Hepatocyte (in vitro differentiated cells): Measurements from ENCODE around the gene CBS. TPM values are rescaled to one million over a fixed set of nuclear protein-coding genes. Genes with fewer than 3 reads are reported as not detected.

Experiments used
- DNase-seq: peaks from one replicate; pipeline ENCODE4 v3.0.0-alpha.2; 2016; ENCODE audit warnings: low spot score
- H2AFZ ChIP-seq: fragments of 200-600 bp; sonication (generic); 2 replicates; pipeline ENCODE4 v1.6.0; 2016; ENCODE audit warnings: antibody characterized with exemption, mild to moderate bottlenecking
- H3K27ac ChIP-seq: fragments of 200-600 bp; sonication (generic); 2 replicates; pipeline ENCODE4 v1.5.1; 2016; ENCODE audit warnings: mild to moderate bottlenecking
- H3K27me3 ChIP-seq: fragments of 200-600 bp; sonication (generic); 2 replicates; pipeline ENCODE4 v1.6.1; 2016
- H3K36me3 ChIP-seq: fragments of 200-600 bp; sonication (generic); replicated peaks from 2 replicates; pipeline ENCODE4 v1.5.1; 2016; ENCODE audit warnings: low read depth; ENCODE audit not compliant: insufficient read depth
- H3K4me1 ChIP-seq: fragments of 200-600 bp; sonication (generic); 2 replicates; pipeline ENCODE4 v1.5.1; 2016; ENCODE audit warnings: mild to moderate bottlenecking, moderate library complexity; ENCODE audit not compliant: insufficient read depth
- H3K4me2 ChIP-seq: fragments of 200-600 bp; sonication (generic); 2 replicates; pipeline ENCODE4 v1.6.0; 2016
- H3K4me3 ChIP-seq: fragments of 200-600 bp; sonication (generic); 2 replicates; pipeline ENCODE4 v1.5.1; 2016; ENCODE audit warnings: mild to moderate bottlenecking
- H3K79me2 ChIP-seq: fragments of 200-600 bp; sonication (generic); 2 replicates; pipeline ENCODE4 v1.6.0; 2017; ENCODE audit warnings: mild to moderate bottlenecking
- H3K9me2 ChIP-seq: fragments of 200-600 bp; sonication (generic); replicated peaks from 2 replicates; pipeline ENCODE4 v1.6.0; 2017; ENCODE audit warnings: mild to moderate bottlenecking; ENCODE audit not compliant: insufficient read depth
- H3K9me3 ChIP-seq: fragments of 200-600 bp; sonication (generic); 2 replicates; pipeline ENCODE4 v1.5.1; 2016; ENCODE audit warnings: low read depth, mild to moderate bottlenecking
- H4K20me1 ChIP-seq: fragments of 200-600 bp; sonication (generic); 2 replicates; pipeline ENCODE4 v1.6.0; 2016; ENCODE audit warnings: mild to moderate bottlenecking; ENCODE audit not compliant: insufficient read depth, poor library complexity, severe bottlenecking
- EZH2 ChIP-seq: fragments of 200-600 bp; sonication (generic); IDR thresholded peaks from 2 replicates; pipeline ENCODE4 v1.6.1; 2016; ENCODE audit warnings: antibody characterized with exemption, mild to moderate bottlenecking, borderline replicate concordance
- EZH2phosphoT487 ChIP-seq: fragments of 200-600 bp; sonication (generic); IDR thresholded peaks from one replicate; pipeline ENCODE4 v1.6.1; 2018; ENCODE audit warnings: antibody characterized with exemption, mild to moderate bottlenecking, low read depth, moderate library complexity; ENCODE audit not compliant: unreplicated experiment, severe bottlenecking
- WGBS: methylation state at CpG from one replicate; pipeline ENCODE4 v1.1.6; 2016; ENCODE audit warnings: low lambda C conversion rate; ENCODE audit errors: missing lambda C conversion rate; 5-methylcytosine and 5-hydroxymethylcytosine counted together
- polyA plus RNA-seq: library from polyadenylated mRNA; unstranded; fragments of >200 nt; fragmentation: Nextera tagmentation; extraction: Ambion mirVana; gene quantifications from 2 replicates; pipeline ENCODE4 v1.2.1, GENCODE V29; 2016
- total RNA-seq: library from RNA; depleted of rRNA; stranded (reverse); fragments of >200 nt; gene quantifications from 2 replicates; pipeline ENCODE4 v1.2.3, GENCODE V29; 2014
- TF ChIP-seq, protein P1 (sequence below): fragments of 200-600 bp; sonication (generic); IDR thresholded peaks from 2 replicates; pipeline ENCODE4 v1.5.1; 2016; ENCODE audit warnings: antibody characterized with exemption, mild to moderate bottlenecking; ENCODE audit not compliant: poor library complexity

CBS gene
- total and polyA plus RNA-seq, 2 experiments from 2014 or later, result 23.7 to 35.8 TPM

DNA sequence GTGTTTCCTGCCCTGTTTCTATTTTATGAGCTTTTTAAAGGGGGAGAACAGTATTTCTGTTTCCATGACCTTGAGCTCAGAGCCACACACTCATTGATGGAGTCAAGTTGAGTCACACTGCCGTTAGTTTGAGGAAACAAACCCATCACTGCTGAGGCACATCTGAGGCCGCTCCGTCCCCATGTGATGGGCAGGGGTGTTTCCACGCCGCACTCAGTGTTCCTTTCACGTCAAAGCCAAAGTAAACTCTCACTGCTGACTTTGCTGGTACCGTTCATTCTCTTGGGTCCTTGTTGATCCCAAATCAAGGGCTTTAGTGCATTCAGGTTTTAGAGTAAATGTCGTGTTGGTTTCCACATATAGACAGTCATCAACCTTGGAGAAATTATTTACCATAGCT is 52.5 kb downstream of the CBS start:
- no peak overlapping the region for H3K4me2 ChIP-seq
- H3K9me2 ChIP-seq, result no peaks in the 10 kb centered on the region
- no peaks in the 10 kb centered on the region for H4K20me1 ChIP-seq
- H3K4me1 ChIP-seq, result no peaks in the 10 kb centered on the region
- no peak overlapping the region for H3K4me3 ChIP-seq
- H3K27ac ChIP-seq, result no peak overlapping the region
- TF ChIP-seq EZH2phosphoT487 (no peak), EZH2 (no peak)
- TF ChIP-seq, protein P1, sequence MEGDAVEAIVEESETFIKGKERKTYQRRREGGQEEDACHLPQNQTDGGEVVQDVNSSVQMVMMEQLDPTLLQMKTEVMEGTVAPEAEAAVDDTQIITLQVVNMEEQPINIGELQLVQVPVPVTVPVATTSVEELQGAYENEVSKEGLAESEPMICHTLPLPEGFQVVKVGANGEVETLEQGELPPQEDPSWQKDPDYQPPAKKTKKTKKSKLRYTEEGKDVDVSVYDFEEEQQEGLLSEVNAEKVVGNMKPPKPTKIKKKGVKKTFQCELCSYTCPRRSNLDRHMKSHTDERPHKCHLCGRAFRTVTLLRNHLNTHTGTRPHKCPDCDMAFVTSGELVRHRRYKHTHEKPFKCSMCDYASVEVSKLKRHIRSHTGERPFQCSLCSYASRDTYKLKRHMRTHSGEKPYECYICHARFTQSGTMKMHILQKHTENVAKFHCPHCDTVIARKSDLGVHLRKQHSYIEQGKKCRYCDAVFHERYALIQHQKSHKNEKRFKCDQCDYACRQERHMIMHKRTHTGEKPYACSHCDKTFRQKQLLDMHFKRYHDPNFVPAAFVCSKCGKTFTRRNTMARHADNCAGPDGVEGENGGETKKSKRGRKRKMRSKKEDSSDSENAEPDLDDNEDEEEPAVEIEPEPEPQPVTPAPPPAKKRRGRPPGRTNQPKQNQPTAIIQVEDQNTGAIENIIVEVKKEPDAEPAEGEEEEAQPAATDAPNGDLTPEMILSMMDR, result no peak
- no peaks in the 10 kb centered on the region for H3K79me2 ChIP-seq
- no peaks in the 10 kb centered on the region for H3K27me3 ChIP-seq
- no peak overlapping the region for H2AFZ ChIP-seq
- 96% methylated on average over 8 of the region's 8 CpGs for WGBS
- no peaks in the 10 kb centered on the region for H3K36me3 ChIP-seq
- no peak for DNase-seq
- H3K9me3 ChIP-seq, result no peaks in the 10 kb centered on the region

DNA sequence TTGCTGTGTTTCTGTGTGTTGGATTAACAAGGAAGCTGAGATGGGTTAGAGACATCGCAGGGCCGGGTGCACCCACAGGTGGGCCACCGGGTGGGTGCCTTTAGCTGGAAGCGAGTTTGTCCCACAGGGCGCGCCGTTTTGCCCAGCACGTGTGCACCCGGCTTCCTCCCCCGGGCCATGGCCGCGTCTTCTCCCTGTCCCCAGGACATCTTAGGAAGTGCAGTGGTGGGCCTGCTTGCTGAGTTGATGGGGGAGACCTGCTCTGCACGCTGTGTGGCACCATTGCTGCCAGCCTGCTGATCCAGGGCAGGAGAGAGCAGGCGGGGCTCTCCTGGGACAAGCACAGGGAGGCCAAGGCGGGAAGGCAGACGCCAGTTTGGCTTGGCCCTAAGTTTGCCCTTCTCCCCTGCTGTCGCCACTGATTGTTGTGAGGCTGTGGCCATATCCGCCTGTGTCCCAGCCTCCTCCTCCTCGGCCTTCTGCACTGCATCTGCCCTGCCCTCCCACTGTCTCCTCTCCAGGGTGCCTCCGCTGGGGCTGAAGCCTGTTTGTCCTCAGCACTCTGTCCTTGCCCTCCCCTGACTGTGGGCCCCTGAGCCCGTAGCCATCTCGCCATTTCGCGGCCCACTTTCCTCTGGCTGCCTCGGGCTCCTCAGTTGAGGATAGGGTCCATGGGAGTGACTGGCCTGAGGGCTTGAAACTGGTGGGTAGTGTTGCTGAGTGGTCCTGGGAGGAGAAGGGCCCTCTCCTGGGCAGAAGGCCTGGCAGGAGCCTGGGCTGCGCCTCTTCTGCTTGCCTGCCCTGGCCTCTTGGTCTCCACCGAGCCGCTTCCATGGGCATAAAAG is 53.7 kb downstream of the CBS start:
- Histone ChIP-seq H3K27ac (no peak overlapping the region), H3K4me2 (no peak overlapping the region), H3K4me1 (no peaks in the 10 kb centered on the region), H3K9me2 (no peaks in the 10 kb centered on the region), H3K79me2 (no peaks in the 10 kb centered on the region), H3K9me3 (no peaks in the 10 kb centered on the region), H3K36me3 (peaks cover 3% of the 10 kb centered on the region), H3K4me3 (no peak overlapping the region), H2AFZ (no peak overlapping the region), H3K27me3 (no peaks in the 10 kb centered on the region), H4K20me1 (no peaks in the 10 kb centered on the region)
- WGBS, result 98% methylated on average over 27 of the region's 28 CpGs
- TF ChIP-seq EZH2, result no peak
- no peak for TF ChIP-seq EZH2phosphoT487
- TF ChIP-seq, protein P1, result no peak
- DNase-seq, result no peak

DNA sequence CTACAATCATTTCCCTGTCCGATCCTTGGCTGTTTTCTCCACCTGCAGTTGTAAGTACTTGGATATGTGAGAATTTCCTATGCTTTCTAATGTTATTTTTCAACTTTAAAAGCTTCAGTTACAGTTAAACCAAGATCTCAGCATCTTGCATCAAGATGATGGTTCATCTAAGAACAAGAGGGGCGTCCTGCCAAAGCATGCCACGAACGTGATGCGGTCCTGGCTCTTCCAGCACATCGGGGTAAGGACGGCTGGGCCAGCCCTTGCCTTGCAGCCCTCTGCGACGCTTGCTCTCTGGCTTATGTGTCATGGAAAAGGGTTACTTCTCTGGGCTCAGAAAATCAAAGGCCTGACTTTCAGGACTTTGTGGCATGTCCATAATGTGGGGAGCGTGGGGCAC is 54.4 kb downstream of the CBS start:
- Histone ChIP-seq H3K36me3 (peaks cover 4% of the 10 kb centered on the region), H3K79me2 (no peaks in the 10 kb centered on the region), H4K20me1 (no peaks in the 10 kb centered on the region), H3K4me3 (no peak overlapping the region), H3K27ac (no peak overlapping the region), H3K9me3 (no peaks in the 10 kb centered on the region), H3K4me1 (no peaks in the 10 kb centered on the region), H3K9me2 (no peaks in the 10 kb centered on the region), H3K4me2 (no peak overlapping the region), H3K27me3 (no peaks in the 10 kb centered on the region), H2AFZ (no peak overlapping the region)
- 92% methylated on average over 10 of the region's 10 CpGs for WGBS
- TF ChIP-seq, protein P1, result no peak
- no peak for TF ChIP-seq EZH2
- no peak for TF ChIP-seq EZH2phosphoT487
- DNase-seq, result no peak
